ENCODE results near the gene ADIPOR2. TPM values are rescaled to one million over a fixed set of nuclear protein-coding genes. Genes with fewer than 3 reads are reported as not detected.

ADIPOR2 gene
- polyA plus RNA-seq, 3 donors, result 3.9 to 14.6 (median 6.2) TPM

DNA sequence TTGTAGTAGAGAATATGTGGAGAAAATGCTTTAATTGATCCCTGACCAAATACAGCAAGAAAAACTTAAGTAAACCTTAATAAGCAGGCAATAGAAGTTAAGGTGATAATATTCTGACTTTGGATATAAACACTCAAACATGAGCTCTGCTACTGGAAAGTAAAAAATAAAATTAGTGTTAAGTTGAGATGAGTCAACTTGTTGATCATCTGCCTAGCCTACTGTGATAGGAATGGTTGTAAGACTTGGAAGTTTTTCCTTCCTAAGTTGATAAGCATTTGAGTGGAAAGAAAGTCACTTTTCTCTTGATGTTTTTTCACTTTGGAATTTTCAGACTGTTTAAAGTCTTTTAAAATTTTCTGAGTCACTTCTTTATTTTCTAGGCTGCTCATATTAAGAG lies 26.0 kb downstream of the ADIPOR2 start:
- Mint-ChIP-seq H3K9me3 (peaks cover 7 to 21% (median 11%) of the 10 kb centered on the region in 7 donors), H3K4me1 (peaks cover 8% of the 10 kb centered on the region), H3K4me3 (no peak overlapping the region), H3K36me3 (peaks cover 18 to 32% of the 10 kb centered on the region in 2 donors), H3K27me3 (ENCODE audit: low read depth in 3 of 3) (peaks cover 0 to 2% (median 0%) of the 10 kb centered on the region in 3 donors), H3K27ac (peak overlapping the region in 1 of 7 donors; percentile 37)
- peaks cover 4 to 10% of the 10 kb centered on the region in 2 donors for H3K9me3 ChIP-seq (replicated peaks in 1 of 2; ENCODE audit: control insufficient read depth in 1 of 2, insufficient read depth in 1 of 2, low read length in 2 of 2)
- H3K79me2 ChIP-seq (ENCODE audit: insufficient read depth, low read length), result peaks cover 98% of the 10 kb centered on the region
- H3K27ac ChIP-seq (ENCODE audit: low read depth in 1 of 2, low read length in 2 of 2), result no peak overlapping the region
- TF ChIP-seq, protein P1, sequence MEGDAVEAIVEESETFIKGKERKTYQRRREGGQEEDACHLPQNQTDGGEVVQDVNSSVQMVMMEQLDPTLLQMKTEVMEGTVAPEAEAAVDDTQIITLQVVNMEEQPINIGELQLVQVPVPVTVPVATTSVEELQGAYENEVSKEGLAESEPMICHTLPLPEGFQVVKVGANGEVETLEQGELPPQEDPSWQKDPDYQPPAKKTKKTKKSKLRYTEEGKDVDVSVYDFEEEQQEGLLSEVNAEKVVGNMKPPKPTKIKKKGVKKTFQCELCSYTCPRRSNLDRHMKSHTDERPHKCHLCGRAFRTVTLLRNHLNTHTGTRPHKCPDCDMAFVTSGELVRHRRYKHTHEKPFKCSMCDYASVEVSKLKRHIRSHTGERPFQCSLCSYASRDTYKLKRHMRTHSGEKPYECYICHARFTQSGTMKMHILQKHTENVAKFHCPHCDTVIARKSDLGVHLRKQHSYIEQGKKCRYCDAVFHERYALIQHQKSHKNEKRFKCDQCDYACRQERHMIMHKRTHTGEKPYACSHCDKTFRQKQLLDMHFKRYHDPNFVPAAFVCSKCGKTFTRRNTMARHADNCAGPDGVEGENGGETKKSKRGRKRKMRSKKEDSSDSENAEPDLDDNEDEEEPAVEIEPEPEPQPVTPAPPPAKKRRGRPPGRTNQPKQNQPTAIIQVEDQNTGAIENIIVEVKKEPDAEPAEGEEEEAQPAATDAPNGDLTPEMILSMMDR (IDR thresholded peaks at IDR 0.05), result no peak
- no peaks in the 10 kb centered on the region for H3K4me1 ChIP-seq (ENCODE audit: control insufficient read depth in 1 of 2, insufficient read depth in 2 of 2, low read length in 2 of 2)
- H3K36me3 ChIP-seq (replicated peaks in 1 of 2; ENCODE audit: control insufficient read depth in 1 of 2, insufficient read depth in 2 of 2, low read length in 2 of 2), result peaks cover 0 to 26% of the 10 kb centered on the region in 2 donors
- intact Hi-C loops (cut with micrococcal nuclease), result no loop called here
- H3K4me3 ChIP-seq (replicated peaks in 1 of 3; ENCODE audit: low read depth in 2 of 3, low read length in 3 of 3), result no peak overlapping the region
- H4K20me1 ChIP-seq (ENCODE audit: insufficient read depth, low read length), result peaks cover 81% of the 10 kb centered on the region
- H3K27me3 ChIP-seq (ENCODE audit: control insufficient read depth in 2 of 2, insufficient read depth in 2 of 2, low read length in 2 of 2), result no peaks in the 10 kb centered on the region
- no peak overlapping the region for H2AFZ ChIP-seq (ENCODE audit: insufficient read depth, low read depth, low read length, poor library complexity, severe bottlenecking)
- H3K4me2 ChIP-seq (replicated peaks; ENCODE audit: extremely low read depth, low read length, poor library complexity, severe bottlenecking), result no peak overlapping the region
- DNase-seq, result no peak
- no peak overlapping the region for H3K9ac ChIP-seq (ENCODE audit: insufficient read depth, low read length, poor library complexity, severe bottlenecking)

DNA sequence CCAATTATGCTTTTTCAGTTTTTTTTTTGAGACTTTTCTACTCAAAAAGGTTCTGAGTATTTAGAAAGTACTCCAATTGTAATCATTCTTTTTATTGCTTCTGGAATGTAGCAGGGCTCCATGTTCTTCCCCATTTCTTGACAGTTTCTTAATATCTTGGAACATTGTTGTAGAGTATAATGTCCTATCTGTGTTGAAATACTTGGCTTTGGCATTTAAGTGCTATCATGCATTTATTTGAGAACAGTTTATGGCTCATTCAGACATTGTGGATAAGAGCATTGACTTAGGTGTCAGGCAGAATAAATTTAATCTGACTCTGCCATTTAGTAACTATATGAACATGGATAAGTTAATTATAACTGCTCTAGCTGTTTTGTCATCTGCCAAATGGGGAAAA lies 28.3 kb downstream of the ADIPOR2 start:
- Mint-ChIP-seq H3K4me1 (peaks cover 11% of the 10 kb centered on the region), H3K27ac (no peak overlapping the region), H3K27me3 (ENCODE audit: low read depth in 3 of 3) (peaks cover 0 to 2% (median 0%) of the 10 kb centered on the region in 3 donors), H3K36me3 (peaks cover 13 to 24% of the 10 kb centered on the region in 2 donors), H3K4me3 (no peak overlapping the region), H3K9me3 (peaks cover 4 to 14% (median 9%) of the 10 kb centered on the region in 7 donors)
- Histone ChIP-seq H3K79me2 (ENCODE audit: insufficient read depth, low read length) (peaks cover 98% of the 10 kb centered on the region), H3K27me3 (ENCODE audit: control insufficient read depth in 2 of 2, insufficient read depth in 2 of 2, low read length in 2 of 2) (no peaks in the 10 kb centered on the region), H3K27ac (ENCODE audit: low read depth in 1 of 2, low read length in 2 of 2) (no peak overlapping the region), H3K4me2 (replicated peaks; ENCODE audit: extremely low read depth, low read length, poor library complexity, severe bottlenecking) (no peak overlapping the region), H3K36me3 (replicated peaks in 1 of 2; ENCODE audit: control insufficient read depth in 1 of 2, insufficient read depth in 2 of 2, low read length in 2 of 2) (peaks cover 0 to 18% of the 10 kb centered on the region in 2 donors), H3K4me3 (replicated peaks in 1 of 3; ENCODE audit: low read depth in 2 of 3, low read length in 3 of 3) (no peak overlapping the region), H3K9me3 (replicated peaks in 1 of 2; ENCODE audit: control insufficient read depth in 1 of 2, insufficient read depth in 1 of 2, low read length in 2 of 2) (peaks cover 4 to 5% of the 10 kb centered on the region in 2 donors), H4K20me1 (ENCODE audit: insufficient read depth, low read length) (peaks cover 77% of the 10 kb centered on the region), H3K9ac (ENCODE audit: insufficient read depth, low read length, poor library complexity, severe bottlenecking) (no peak overlapping the region), H3K4me1 (ENCODE audit: control insufficient read depth in 1 of 2, insufficient read depth in 2 of 2, low read length in 2 of 2) (no peaks in the 10 kb centered on the region), H2AFZ (ENCODE audit: insufficient read depth, low read depth, low read length, poor library complexity, severe bottlenecking) (no peak overlapping the region)
- intact Hi-C loops (cut with micrococcal nuclease), result no loop called here
- TF ChIP-seq, protein P1 (IDR thresholded peaks at IDR 0.05), result no peak
- DNase-seq, result no peak
